SK-N-SH treated with all-trans-retinoic acid at 6 μM for 48 hours (cell line): ENCODE results near the gene BOC.

Source experiments
- ATAC-seq: fragments of 200-7000 bp; cut with Tn5 transposase; 3 replicates; pipeline ENCODE4 v1.9.1; 2020; ENCODE audit warnings: mild to moderate bottlenecking, moderate library complexity
- CSDC2 ChIP-seq: fragments of 250-450 bp; sonication (Bioruptor Pico); IDR thresholded peaks from 2 replicates; pipeline ENCODE4 v1.5.0; 2020; ENCODE audit warnings: mild to moderate bottlenecking, moderate library complexity
- ESRRG ChIP-seq: fragments of 250-450 bp; sonication (Bioruptor Pico); IDR thresholded peaks from 2 replicates; pipeline ENCODE4 v1.6.1; 2021; ENCODE audit warnings: mild to moderate bottlenecking
- ISL1 ChIP-seq: fragments of 250-450 bp; sonication (Bioruptor Pico); IDR thresholded peaks from 2 replicates; pipeline ENCODE4 v2.1.2; 2022; ENCODE audit warnings: mild to moderate bottlenecking, moderate library complexity
- OSR1 ChIP-seq: fragments of 250-450 bp; sonication (Bioruptor Pico); IDR thresholded peaks from 2 replicates; pipeline ENCODE4 v1.8.0; 2022; ENCODE audit warnings: moderate library complexity, mild to moderate bottlenecking, inconsistent platforms
- PPARA ChIP-seq: fragments of 250-450 bp; sonication (Bioruptor Pico); IDR thresholded peaks from 2 replicates; pipeline ENCODE4 v1.5.0; 2020; ENCODE audit warnings: mild to moderate bottlenecking, borderline replicate concordance
- SNAI2 ChIP-seq: fragments of 250-450 bp; sonication (Bioruptor Pico); IDR thresholded peaks from 2 replicates; pipeline ENCODE4 v1.5.0; 2020; ENCODE audit warnings: mild to moderate bottlenecking, moderate library complexity
- TCF4 ChIP-seq: fragments of 250-450 bp; sonication (Bioruptor Pico); IDR thresholded peaks from 2 replicates; pipeline ENCODE4 v1.8.0; 2021; ENCODE audit warnings: mild to moderate bottlenecking, moderate library complexity, borderline replicate concordance
- TOX ChIP-seq: fragments of 250-450 bp; sonication (Bioruptor Pico); IDR thresholded peaks from 2 replicates; pipeline ENCODE4 v1.8.0; 2021; ENCODE audit warnings: mild to moderate bottlenecking, moderate library complexity, borderline replicate concordance
- ZC3H10 ChIP-seq: fragments of 250-450 bp; sonication (Bioruptor Pico); IDR thresholded peaks from 2 replicates; pipeline ENCODE4 v1.5.1; 2021; ENCODE audit warnings: mild to moderate bottlenecking, moderate library complexity
- ZFP30 ChIP-seq: fragments of 450-650 bp; formaldehyde crosslinking; IDR thresholded peaks from 2 replicates; pipeline ENCODE4 v1.5.0; 2022; ENCODE audit warnings: mild to moderate bottlenecking, moderate library complexity
- ZNF565 ChIP-seq: fragments of 450-650 bp; formaldehyde crosslinking; conservative IDR thresholded peaks from 2 replicates; pipeline ENCODE4 v1.5.0; 2020; ENCODE audit warnings: low read depth, mild to moderate bottlenecking, moderate library complexity
- TF ChIP-seq, protein P1 (sequence below): fragments of 250-450 bp; sonication (Bioruptor Pico); IDR thresholded peaks from 2 replicates; pipeline ENCODE4 v1.8.0; 2020; ENCODE audit warnings: mild to moderate bottlenecking, moderate library complexity, borderline replicate concordance
- TF ChIP-seq, protein P2 (sequence below): fragments of 250-450 bp; sonication (Bioruptor Pico); IDR thresholded peaks from 2 replicates; pipeline ENCODE4 v1.5.1; 2020; ENCODE audit warnings: low read depth, mild to moderate bottlenecking, moderate library complexity
- TF ChIP-seq, protein P3 (sequence below): fragments of 250-450 bp; sonication (Bioruptor Pico); IDR thresholded peaks from 2 replicates; pipeline ENCODE4 v1.8.0; 2021; ENCODE audit warnings: low read depth, mild to moderate bottlenecking, moderate library complexity, borderline replicate concordance
- TF ChIP-seq, protein P4 (sequence below): fragments of 250-450 bp; sonication (Bioruptor Pico); IDR thresholded peaks from 2 replicates; pipeline ENCODE4 v1.5.1; 2021; ENCODE audit warnings: mild to moderate bottlenecking, moderate library complexity

Gene BOC

DNA sequence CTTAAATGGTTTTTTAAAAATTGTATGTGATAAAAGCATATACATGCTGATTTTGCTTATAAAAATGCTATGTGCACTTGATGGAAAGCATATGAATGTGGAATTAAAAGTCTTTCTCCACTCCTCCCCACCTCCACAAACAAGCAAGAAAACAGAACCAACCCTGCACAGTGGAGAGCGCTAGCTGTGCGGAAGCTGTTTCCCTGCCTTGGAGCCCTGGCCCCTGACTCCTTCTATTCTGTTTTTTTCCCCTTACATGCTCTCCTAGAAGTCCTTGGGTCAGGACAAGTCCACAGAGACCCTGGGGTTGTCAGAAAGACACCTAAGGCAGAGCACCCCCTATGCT lies 64.2 kb downstream of the BOC start:
- ATAC-seq: peak; percentile 17
- TF ChIP-seq OSR1 (CRISPR knock-in tag): no peak
- TF ChIP-seq, protein P1, sequence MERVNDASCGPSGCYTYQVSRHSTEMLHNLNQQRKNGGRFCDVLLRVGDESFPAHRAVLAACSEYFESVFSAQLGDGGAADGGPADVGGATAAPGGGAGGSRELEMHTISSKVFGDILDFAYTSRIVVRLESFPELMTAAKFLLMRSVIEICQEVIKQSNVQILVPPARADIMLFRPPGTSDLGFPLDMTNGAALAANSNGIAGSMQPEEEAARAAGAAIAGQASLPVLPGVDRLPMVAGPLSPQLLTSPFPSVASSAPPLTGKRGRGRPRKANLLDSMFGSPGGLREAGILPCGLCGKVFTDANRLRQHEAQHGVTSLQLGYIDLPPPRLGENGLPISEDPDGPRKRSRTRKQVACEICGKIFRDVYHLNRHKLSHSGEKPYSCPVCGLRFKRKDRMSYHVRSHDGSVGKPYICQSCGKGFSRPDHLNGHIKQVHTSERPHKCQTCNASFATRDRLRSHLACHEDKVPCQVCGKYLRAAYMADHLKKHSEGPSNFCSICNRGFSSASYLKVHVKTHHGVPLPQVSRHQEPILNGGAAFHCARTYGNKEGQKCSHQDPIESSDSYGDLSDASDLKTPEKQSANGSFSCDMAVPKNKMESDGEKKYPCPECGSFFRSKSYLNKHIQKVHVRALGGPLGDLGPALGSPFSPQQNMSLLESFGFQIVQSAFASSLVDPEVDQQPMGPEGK: no peak

DNA sequence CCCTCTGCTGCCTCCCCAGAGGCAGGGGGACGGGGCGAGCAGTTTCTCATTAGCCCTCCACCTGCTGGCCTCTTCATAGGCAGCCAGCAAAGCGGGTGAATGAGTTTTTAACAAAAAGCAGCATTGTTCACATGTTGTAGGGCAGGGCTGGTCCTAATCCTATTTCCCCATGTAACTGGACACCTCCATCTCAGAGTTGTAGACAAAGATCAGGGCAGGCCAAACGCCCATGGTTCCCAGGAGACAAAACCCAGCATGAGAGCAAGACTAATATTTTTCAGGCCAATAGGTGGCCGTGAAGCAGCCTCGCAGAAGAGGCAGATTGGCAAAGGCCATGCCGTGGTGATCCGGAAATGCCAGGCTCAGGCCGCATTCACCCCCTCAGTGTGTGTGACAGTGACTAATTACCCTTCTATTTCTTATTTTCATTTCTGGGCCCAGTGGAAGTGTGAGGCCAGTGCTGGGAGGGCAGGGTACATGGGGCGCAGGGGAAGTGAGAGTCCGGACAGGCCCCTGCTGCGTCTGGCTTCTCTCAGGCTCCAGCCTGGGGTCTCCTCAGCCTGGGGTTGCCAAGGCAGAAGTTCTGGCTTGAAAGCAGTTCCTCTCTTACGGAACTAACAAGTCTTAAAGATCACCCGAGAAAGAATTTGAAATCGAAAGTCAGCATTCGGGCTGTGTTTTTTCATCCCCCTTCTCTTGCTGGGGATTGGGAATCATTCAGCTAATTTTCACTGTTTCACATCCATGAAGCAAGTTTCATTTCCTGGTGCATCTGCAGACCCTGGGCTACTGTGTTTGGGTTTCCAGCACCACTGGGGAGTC lies 64.8 kb downstream of the BOC start:
- peak; percentile 81 for ATAC-seq
- TF ChIP-seq TCF4 (CRISPR knock-in tag): no peak
- TF ChIP-seq CSDC2 (CRISPR knock-in tag): no peak
- TF ChIP-seq TOX (CRISPR knock-in tag): no peak
- TF ChIP-seq, protein P2, sequence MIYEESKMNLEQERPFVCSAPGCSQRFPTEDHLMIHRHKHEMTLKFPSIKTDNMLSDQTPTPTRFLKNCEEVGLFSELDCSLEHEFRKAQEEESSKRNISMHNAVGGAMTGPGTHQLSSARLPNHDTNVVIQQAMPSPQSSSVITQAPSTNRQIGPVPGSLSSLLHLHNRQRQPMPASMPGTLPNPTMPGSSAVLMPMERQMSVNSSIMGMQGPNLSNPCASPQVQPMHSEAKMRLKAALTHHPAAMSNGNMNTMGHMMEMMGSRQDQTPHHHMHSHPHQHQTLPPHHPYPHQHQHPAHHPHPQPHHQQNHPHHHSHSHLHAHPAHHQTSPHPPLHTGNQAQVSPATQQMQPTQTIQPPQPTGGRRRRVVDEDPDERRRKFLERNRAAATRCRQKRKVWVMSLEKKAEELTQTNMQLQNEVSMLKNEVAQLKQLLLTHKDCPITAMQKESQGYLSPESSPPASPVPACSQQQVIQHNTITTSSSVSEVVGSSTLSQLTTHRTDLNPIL (CRISPR knock-in tag): no peak
- TF ChIP-seq, protein P1: no peak
- no peak for TF ChIP-seq SNAI2 (CRISPR knock-in tag)
- TF ChIP-seq, protein P3, sequence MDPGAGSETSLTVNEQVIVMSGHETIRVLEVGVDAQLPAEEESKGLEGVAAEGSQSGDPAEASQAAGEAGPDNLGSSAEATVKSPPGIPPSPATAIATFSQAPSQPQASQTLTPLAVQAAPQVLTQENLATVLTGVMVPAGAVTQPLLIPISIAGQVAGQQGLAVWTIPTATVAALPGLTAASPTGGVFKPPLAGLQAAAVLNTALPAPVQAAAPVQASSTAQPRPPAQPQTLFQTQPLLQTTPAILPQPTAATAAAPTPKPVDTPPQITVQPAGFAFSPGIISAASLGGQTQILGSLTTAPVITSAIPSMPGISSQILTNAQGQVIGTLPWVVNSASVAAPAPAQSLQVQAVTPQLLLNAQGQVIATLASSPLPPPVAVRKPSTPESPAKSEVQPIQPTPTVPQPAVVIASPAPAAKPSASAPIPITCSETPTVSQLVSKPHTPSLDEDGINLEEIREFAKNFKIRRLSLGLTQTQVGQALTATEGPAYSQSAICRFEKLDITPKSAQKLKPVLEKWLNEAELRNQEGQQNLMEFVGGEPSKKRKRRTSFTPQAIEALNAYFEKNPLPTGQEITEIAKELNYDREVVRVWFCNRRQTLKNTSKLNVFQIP (CRISPR knock-in tag): no peak
- TF ChIP-seq ZFP30 (CRISPR knock-in tag): no peak

DNA sequence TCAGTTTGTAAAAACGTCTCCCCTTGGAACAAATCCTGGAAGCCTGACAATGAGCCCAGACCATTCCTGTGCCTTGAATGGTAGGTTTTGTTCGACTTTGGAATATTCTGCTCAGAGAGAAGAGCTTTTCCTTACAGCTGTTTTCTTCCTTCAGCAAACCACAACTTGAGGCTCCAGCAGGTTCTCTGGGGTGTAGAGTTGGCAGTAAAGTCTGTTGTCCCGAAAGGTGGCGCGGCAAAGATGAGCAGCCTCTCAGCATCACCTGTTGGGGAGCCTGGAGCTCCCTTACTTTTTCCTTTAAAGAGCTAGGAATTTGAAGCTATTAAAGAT lies 65.4 kb downstream of the BOC start:
- no peak for ATAC-seq
- TF ChIP-seq ZNF565 (CRISPR knock-in tag) (no peak), TOX (CRISPR knock-in tag) (no peak)

DNA sequence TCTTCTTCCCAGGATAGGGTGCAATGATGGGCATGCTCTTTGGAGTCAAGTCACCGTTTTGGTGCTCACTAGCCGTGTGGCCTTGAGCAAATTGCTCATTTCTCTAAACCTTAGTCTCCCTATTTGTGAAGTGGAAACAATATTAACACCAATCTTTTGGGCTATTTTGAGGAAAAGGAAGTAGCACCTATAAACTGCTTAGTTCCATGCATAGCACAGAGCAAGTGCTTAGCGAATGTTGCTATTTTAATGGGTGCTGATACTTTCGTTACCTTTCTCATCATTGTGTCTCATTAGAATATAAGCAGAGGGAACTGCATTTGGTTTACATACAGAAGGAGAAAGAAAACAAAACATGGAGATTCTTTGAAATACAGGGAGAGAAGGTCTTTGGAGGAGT lies 66.1 kb downstream of the BOC start:
- TF ChIP-seq ESRRG (no peak), TCF4 (CRISPR knock-in tag) (no peak), ISL1 (no peak), TOX (CRISPR knock-in tag) (no peak), PPARA (no peak), ZC3H10 (no peak), SNAI2 (CRISPR knock-in tag) (no peak)
- TF ChIP-seq, protein P4, sequence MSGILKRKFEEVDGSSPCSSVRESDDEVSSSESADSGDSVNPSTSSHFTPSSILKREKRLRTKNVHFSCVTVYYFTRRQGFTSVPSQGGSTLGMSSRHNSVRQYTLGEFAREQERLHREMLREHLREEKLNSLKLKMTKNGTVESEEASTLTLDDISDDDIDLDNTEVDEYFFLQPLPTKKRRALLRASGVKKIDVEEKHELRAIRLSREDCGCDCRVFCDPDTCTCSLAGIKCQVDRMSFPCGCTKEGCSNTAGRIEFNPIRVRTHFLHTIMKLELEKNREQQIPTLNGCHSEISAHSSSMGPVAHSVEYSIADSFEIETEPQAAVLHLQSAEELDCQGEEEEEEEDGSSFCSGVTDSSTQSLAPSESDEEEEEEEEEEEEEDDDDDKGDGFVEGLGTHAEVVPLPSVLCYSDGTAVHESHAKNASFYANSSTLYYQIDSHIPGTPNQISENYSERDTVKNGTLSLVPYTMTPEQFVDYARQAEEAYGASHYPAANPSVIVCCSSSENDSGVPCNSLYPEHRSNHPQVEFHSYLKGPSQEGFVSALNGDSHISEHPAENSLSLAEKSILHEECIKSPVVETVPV (CRISPR knock-in tag): no peak
- TF ChIP-seq, protein P3 (CRISPR knock-in tag): no peak
- TF ChIP-seq, protein P2 (CRISPR knock-in tag): no peak
- TF ChIP-seq, protein P1: no peak
- no peak for ATAC-seq
